ENCODE results near the gene CFAP20DC. TPM values are rescaled to one million over a fixed set of nuclear protein-coding genes. Genes with fewer than 3 reads are reported as not detected.
A peak's percentile ranks its signal among the peaks of the same experiment; 100 is the strongest.
"Not testable (repeated sequence)": the region's sequence is repeated elsewhere in the genome, so short reads cannot be mapped to it uniquely, and the experiment has no call there.

Gene CFAP20DC
- total and polyA plus RNA-seq, 12 donors: 0.13 to 0.25 (median 0.14) TPM; not detected in 8

- TF ChIP-seq, protein P1, sequence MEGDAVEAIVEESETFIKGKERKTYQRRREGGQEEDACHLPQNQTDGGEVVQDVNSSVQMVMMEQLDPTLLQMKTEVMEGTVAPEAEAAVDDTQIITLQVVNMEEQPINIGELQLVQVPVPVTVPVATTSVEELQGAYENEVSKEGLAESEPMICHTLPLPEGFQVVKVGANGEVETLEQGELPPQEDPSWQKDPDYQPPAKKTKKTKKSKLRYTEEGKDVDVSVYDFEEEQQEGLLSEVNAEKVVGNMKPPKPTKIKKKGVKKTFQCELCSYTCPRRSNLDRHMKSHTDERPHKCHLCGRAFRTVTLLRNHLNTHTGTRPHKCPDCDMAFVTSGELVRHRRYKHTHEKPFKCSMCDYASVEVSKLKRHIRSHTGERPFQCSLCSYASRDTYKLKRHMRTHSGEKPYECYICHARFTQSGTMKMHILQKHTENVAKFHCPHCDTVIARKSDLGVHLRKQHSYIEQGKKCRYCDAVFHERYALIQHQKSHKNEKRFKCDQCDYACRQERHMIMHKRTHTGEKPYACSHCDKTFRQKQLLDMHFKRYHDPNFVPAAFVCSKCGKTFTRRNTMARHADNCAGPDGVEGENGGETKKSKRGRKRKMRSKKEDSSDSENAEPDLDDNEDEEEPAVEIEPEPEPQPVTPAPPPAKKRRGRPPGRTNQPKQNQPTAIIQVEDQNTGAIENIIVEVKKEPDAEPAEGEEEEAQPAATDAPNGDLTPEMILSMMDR (IDR thresholded peaks at IDR 0.05): no peak
- DNase-seq (no peak), ATAC-seq (no peak)
- no peaks in the 10 kb centered on the region for H3K36me3 ChIP-seq
- WGBS, 2 donors: 86 to 100% methylated on average over 1 of the region's 1 CpG
- no peak overlapping the region for H3K27ac ChIP-seq
- no peak overlapping the region for H3K4me3 ChIP-seq
- no peaks in the 10 kb centered on the region for H3K4me1 ChIP-seq
- intact Hi-C loops (cut with DNase I): loop anchor here in 4 of 10 donors (2.0 to 10.0 kb wide), 2 partner anchors 228 to 230 kb away; partner anchors contain the start of gene CFAP20DC (in 3 of the 4)
- H3K9me3 ChIP-seq: no peaks in the 10 kb centered on the region
- H3K27me3 ChIP-seq: no peaks in the 10 kb centered on the region
Observed at GRCh38 chr3:58824777-58825176, 225.0 kb downstream of the CFAP20DC start.

- Histone ChIP-seq H3K36me3 (no peaks in the 10 kb centered on the region), H3K4me3 (no peak overlapping the region), H3K27me3 (no peaks in the 10 kb centered on the region), H3K4me1 (no peaks in the 10 kb centered on the region), H3K27ac (no peak overlapping the region), H3K9me3 (no peaks in the 10 kb centered on the region)
- intact Hi-C loops (cut with DNase I): loop anchor here in 4 of 10 donors (2.0 to 10.0 kb wide), 2 partner anchors 229 to 231 kb away; partner anchors contain the start of gene CFAP20DC (in 3 of the 4)
- WGBS, 2 donors: 20 to 23% methylated on average over 7 of the region's 7 CpGs
- peak; percentile 28 to 30 for DNase-seq
- TF ChIP-seq, protein P1 (IDR thresholded peaks at IDR 0.05): peak; percentile 4 to 67 (median 50)
- ATAC-seq: no peak
Observed at GRCh38 chr3:58824285-58824684, 225.5 kb downstream of the CFAP20DC start.

DNA sequence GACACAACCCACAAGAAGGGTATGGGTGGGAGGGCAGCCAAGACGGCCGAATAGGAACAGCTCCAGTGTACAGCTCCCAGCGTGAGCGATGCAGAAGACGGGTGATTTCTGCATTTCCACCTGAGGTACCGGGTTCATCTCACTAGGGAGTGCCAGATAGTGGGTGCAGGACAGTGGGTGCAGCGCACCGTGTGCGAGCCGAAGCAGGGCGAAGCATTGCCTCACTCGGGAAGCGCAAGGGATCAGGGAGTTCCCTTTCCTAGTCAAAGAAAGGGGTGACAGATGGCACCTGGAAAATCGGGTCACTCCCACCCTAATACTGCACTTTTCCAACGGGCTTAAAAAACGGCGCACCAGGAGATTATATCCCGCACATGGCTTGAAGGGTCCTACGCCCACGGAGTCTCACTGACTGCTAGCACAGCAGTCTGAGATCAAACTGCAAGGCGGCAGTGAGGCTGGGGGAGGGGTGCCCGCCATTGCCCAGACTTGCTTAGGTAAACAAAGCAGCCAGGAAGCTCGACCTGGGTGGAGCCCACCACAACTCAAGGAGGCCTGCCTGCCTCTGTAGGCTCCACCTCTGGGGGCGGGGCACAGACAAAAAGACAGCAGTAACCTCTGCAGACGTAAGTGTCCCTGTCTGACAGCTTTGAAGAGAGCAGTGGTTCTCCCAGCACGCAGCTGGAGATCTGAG lies 243.1 kb downstream of the CFAP20DC start:
- H3K4me1 ChIP-seq; intact Hi-C loops (cut with DNase I); H3K4me3 ChIP-seq; DNase-seq; H3K27me3 ChIP-seq; ATAC-seq; H3K27ac ChIP-seq; H3K36me3 ChIP-seq: not testable (repeated sequence)
- peaks cover 0 to 17% (median 0%) of the 10 kb centered on the region in 11 donors for H3K9me3 ChIP-seq
- WGBS, 2 donors: 90 to 92% methylated on average over 26 of the region's 26 CpGs

DNA sequence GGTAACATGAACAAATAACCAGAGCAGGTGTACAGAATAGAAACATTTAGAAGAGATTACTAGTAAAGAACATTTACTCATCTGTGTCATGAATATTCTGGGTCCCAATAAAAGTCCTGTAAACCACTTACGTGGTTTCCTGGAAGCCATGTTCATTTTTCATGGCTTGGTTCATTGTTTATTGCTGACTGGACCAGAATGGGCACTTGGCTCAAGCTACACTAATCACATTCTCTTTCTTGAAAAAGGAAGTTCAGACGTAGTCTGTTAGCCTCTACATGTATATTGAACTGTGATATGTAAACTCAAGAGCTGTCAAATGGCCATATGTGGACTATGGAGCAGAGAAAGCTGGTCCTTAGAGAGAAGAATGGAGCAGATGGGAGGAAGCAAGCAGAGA lies 244.9 kb downstream of the CFAP20DC start:
- Histone ChIP-seq H3K27ac (no peak overlapping the region), H3K36me3 (no peaks in the 10 kb centered on the region), H3K4me3 (no peak overlapping the region), H3K4me1 (no peaks in the 10 kb centered on the region), H3K27me3 (no peaks in the 10 kb centered on the region), H3K9me3 (peaks cover 0 to 7% (median 0%) of the 10 kb centered on the region in 11 donors)
- WGBS, 2 donors: 77 to 78% methylated on average over 2 of the region's 2 CpGs
- ATAC-seq (no peak), DNase-seq (no peak)
- TF ChIP-seq, protein P1 (IDR thresholded peaks at IDR 0.05): no peak
- intact Hi-C loops (cut with DNase I): no loop called here

GRCh38 chr3:58801541-58801940 lies 248.3 kb downstream of the CFAP20DC start:
- no peaks in the 10 kb centered on the region for H3K4me1 ChIP-seq
- intact Hi-C loops (cut with DNase I): no loop called here
- H3K27me3 ChIP-seq: no peaks in the 10 kb centered on the region
- peaks cover 0 to 3% (median 0%) of the 10 kb centered on the region in 11 donors for H3K9me3 ChIP-seq
- no peak for DNase-seq
- H3K27ac ChIP-seq: no peak overlapping the region
- H3K4me3 ChIP-seq: no peak overlapping the region
- H3K36me3 ChIP-seq: no peaks in the 10 kb centered on the region
- WGBS, 2 donors: 62% methylated on average over 6 of the region's 6 CpGs
- TF ChIP-seq, protein P1 (IDR thresholded peaks at IDR 0.05): no peak
- ATAC-seq: no peak

Measured in heart right ventricle (tissue), 16 donors.